HepG2 (cell line): ENCODE measurements around the gene POU2AF3. TPM values are rescaled to one million over a fixed set of nuclear protein-coding genes. Genes with fewer than 3 reads are reported as not detected.

ENCODE experiments used
- ATAC-seq: fragments of 200-7000 bp; cut with Tn5 transposase; 3 replicates; pipeline ENCODE4 v1.9.1; 2020; ENCODE audit warnings: mild to moderate bottlenecking, moderate library complexity
- BruUV-seq: library from RNA; stranded (reverse); fragments of 400-500 nt; replicated peaks from 2 replicates; lab custom pipeline; 2021; lab: Mats Ljungman, UMichigan
- CTCF ChIA-PET: fragments of 300-600 bp; formaldehyde crosslinking; extraction: SDS; loops from one replicate; lab custom pipeline; 2021; ENCODE audit warnings: low total read pairs, inconsistent platforms, low intra/inter-chr PET ratio; lab: Yijun Ruan, JAX
- POLR2A ChIA-PET: fragments of 350-600 bp; sonication (Branson Sonifier 250); formaldehyde crosslinking; loops from one replicate; lab custom pipeline; 2020; ENCODE audit warnings: antibody characterized with exemption, inconsistent platforms; lab: Yijun Ruan, JAX
- DNase-seq: peaks from one replicate; pipeline ENCODE4 v3.0.0-alpha.2; 2015; ENCODE audit warnings: low spot score
- FAIRE-seq: peaks from 3 replicates; lab custom pipeline; 2011; peaks lifted over from hg19 to GRCh38; lab: Jason Lieb, UNC
- H2AFZ ChIP-seq: one replicate; pipeline ENCODE4 v1.6.1; 2011; ENCODE audit warnings: low read length, inconsistent platforms
- H3K27ac ChIP-seq: fragments of 300-600 bp; 3 replicates; pipeline ENCODE4 v1.8.0; 2011; ENCODE audit warnings: mixed run types, mild to moderate bottlenecking, mixed read lengths, low read length, inconsistent platforms; ENCODE audit not compliant: insufficient read depth; ENCODE audit errors: extremely low read length
- H3K27me3 ChIP-seq, 2 experiments: fragments of 200-600 bp in 1 of 2; 2 replicates in 1 of 2; 3 replicates in 1 of 2; pipeline versions ENCODE4 v1.6.0 to v1.8.0; 2011; ENCODE audit warnings: low read length in 2 of 2, mild to moderate bottlenecking in 2 of 2, moderate library complexity in 2 of 2, inconsistent platforms in 1 of 2; ENCODE audit not compliant: insufficient read depth in 2 of 2, control insufficient read depth in 1 of 2
- H3K36me3 ChIP-seq, 2 experiments: fragments of 200-600 bp in 1 of 2; replicated peaks in 1 of 2; 2 replicates in 1 of 2; 3 replicates in 1 of 2; pipeline versions ENCODE4 v1.5.1 to v1.8.0; 2011; ENCODE audit warnings: low read length in 2 of 2, inconsistent platforms in 1 of 2; ENCODE audit not compliant: insufficient read depth in 2 of 2, control insufficient read depth in 1 of 2
- H3K4me1 ChIP-seq: 2 replicates; pipeline ENCODE4 v1.5.1; 2012; ENCODE audit warnings: low read length, inconsistent platforms; ENCODE audit not compliant: insufficient read depth
- H3K4me2 ChIP-seq: 2 replicates; pipeline ENCODE4 v1.6.0; 2011; ENCODE audit warnings: low read depth, low read length, inconsistent platforms
- H3K4me3 ChIP-seq, 3 experiments: fragments of 200-600 bp in 1 of 3; sonication (generic), shearing (Covaris generic) in 1 of 3; replicated peaks in 1 of 3; 2 replicates each; pipeline ENCODE4 v1.5.1; 2011 to 2016; ENCODE audit warnings: low read length in 3 of 3, inconsistent platforms in 2 of 3, low read depth in 2 of 3, mild to moderate bottlenecking in 2 of 3, control low read depth in 1 of 3, mixed read lengths in 1 of 3; ENCODE audit not compliant: insufficient read depth in 1 of 3
- H3K79me2 ChIP-seq: one replicate; pipeline ENCODE4 v1.6.1; 2011; ENCODE audit warnings: low read length, inconsistent platforms; ENCODE audit not compliant: insufficient read depth
- H3K9ac ChIP-seq: 2 replicates; pipeline ENCODE4 v1.6.0; 2011; ENCODE audit warnings: mild to moderate bottlenecking, low read depth, low read length, inconsistent platforms; ENCODE audit not compliant: insufficient read depth
- H3K9me3 ChIP-seq: 2 replicates; pipeline ENCODE4 v1.5.1; 2012; ENCODE audit warnings: mild to moderate bottlenecking, low read length
- H4K20me1 ChIP-seq: 2 replicates; pipeline ENCODE4 v1.6.0; 2011; ENCODE audit warnings: inconsistent platforms, mild to moderate bottlenecking, low read length, moderate library complexity; ENCODE audit not compliant: insufficient read depth
- ATM ChIP-seq: fragments of 450-650 bp; IDR thresholded peaks from 2 replicates; pipeline ENCODE4 v1.7.1; 2017; ENCODE audit warnings: mild to moderate bottlenecking, borderline replicate concordance
- CCDC6 ChIP-seq: sonication (generic); formaldehyde crosslinking; IDR thresholded peaks from 2 replicates; pipeline ENCODE4 v1.8.1; 2022; ENCODE audit warnings: mild to moderate bottlenecking, missing genetic modification reagents, moderate library complexity
- CHCHD3 ChIP-seq: sonication (generic); formaldehyde crosslinking; IDR thresholded peaks from 2 replicates; pipeline ENCODE4 v1.8.0; 2022; ENCODE audit warnings: mild to moderate bottlenecking, missing genetic modification reagents, moderate library complexity
- HHEX ChIP-seq: IDR thresholded peaks from 2 replicates; pipeline ENCODE4 v1.6.1; 2016; ENCODE audit warnings: control low read depth
- KAT8 ChIP-seq: IDR thresholded peaks from 2 replicates; pipeline ENCODE4 v1.6.1; 2016; ENCODE audit warnings: missing genetic modification reagents, missing compliant biosample characterization
- RBAK ChIP-seq: sonication (generic); formaldehyde crosslinking; IDR thresholded peaks from 2 replicates; pipeline ENCODE4 v1.5.1; 2020; ENCODE audit warnings: mild to moderate bottlenecking, missing genetic modification reagents
- RFX3 ChIP-seq: IDR thresholded peaks from 2 replicates; pipeline ENCODE4 v1.6.1; 2016; ENCODE audit warnings: missing biosample characterization, missing genetic modification reagents
- RFXAP ChIP-seq: sonication (generic); formaldehyde crosslinking; IDR thresholded peaks from 2 replicates; pipeline ENCODE4 v1.4.0; 2020; ENCODE audit warnings: missing genetic modification reagents, borderline replicate concordance
- SNRNP70 ChIP-seq: fragments of 200-400 bp; formaldehyde crosslinking; IDR thresholded peaks from 2 replicates; pipeline ENCODE4 v1.6.1; 2017; ENCODE audit warnings: mild to moderate bottlenecking, low read depth, low read length, moderate library complexity
- TAF15 ChIP-seq: fragments of 200-400 bp; formaldehyde crosslinking; IDR thresholded peaks from one replicate; pipeline ENCODE4 v1.6.1; 2018; ENCODE audit warnings: mild to moderate bottlenecking, low read depth, low read length; ENCODE audit not compliant: poor library complexity, severe bottlenecking
- ZBTB1 ChIP-seq: sonication (generic); formaldehyde crosslinking; IDR thresholded peaks from 2 replicates; pipeline ENCODE4 v1.4.0; 2020; ENCODE audit warnings: missing genetic modification reagents, borderline replicate concordance
- ZNF101 ChIP-seq: sonication (generic); formaldehyde crosslinking; IDR thresholded peaks from 2 replicates; pipeline ENCODE4 v1.4.0; 2020; ENCODE audit warnings: mild to moderate bottlenecking, low read depth, missing genetic modification reagents, borderline replicate concordance
- ZNF253 ChIP-seq: sonication (generic); formaldehyde crosslinking; IDR thresholded peaks from 2 replicates; pipeline ENCODE4 v1.8.0; 2022; ENCODE audit warnings: mild to moderate bottlenecking, missing genetic modification reagents, borderline replicate concordance
- ZNF772 ChIP-seq: sonication (generic); formaldehyde crosslinking; IDR thresholded peaks from 2 replicates; pipeline ENCODE4 v1.5.0; 2020; ENCODE audit warnings: mild to moderate bottlenecking, missing genetic modification reagents
- WGBS: methylation state at CpG from one replicate; pipeline ENCODE4 v1.1.6; 2017; ENCODE audit warnings: low lambda C conversion rate; 5-methylcytosine and 5-hydroxymethylcytosine counted together
- in situ Hi-C: cut with HindIII; loops from 2 replicates; pipeline ENCODE4 v1.10.0; 2017; ENCODE audit warnings: low pct_unique_long_range_greater_than_20kb; ENCODE audit not compliant: extremely low pct_ligation_motif_present
- intact Hi-C: fragments of 100-400 bp; cut with micrococcal nuclease; formaldehyde crosslinking; loops from one replicate; pipeline ENCODE4 v1.10.0; 2022; ENCODE audit not compliant: unreplicated experiment
- polyA plus RNA-seq, 8 experiments: library from polyadenylated mRNA; depleted of rRNA in 3 of 8; stranded (reverse) in 7 of 8; unstranded in 1 of 8; fragments of >200 nt; fragmentation: Illumina TruSeq in 4 of 8; extraction: Trizol in 4 of 8; gene quantifications; 2 replicates each; pipeline versions ENCODE4 v1.2.1 to v1.2.3, GENCODE V29; 2011 to 2016; ENCODE audit warnings: low read depth in 4 of 8, missing spikeins in 1 of 8, mixed read lengths in 1 of 8; ENCODE audit not compliant: insufficient read depth in 1 of 8
- total RNA-seq, 5 experiments: library from RNA; depleted of rRNA; stranded (reverse); fragments of >200 nt; fragmentation: Illumina TruSeq; extraction: Trizol; gene quantifications; 2 replicates each; pipeline ENCODE4 v1.2.3, GENCODE V29; 2016; ENCODE audit warnings: low read depth in 1 of 5
- TF ChIP-seq, protein P1 (sequence below): IDR thresholded peaks from 2 replicates; pipeline ENCODE4 v1.4.0; 2020; ENCODE audit warnings: mild to moderate bottlenecking, missing genetic modification reagents
- TF ChIP-seq, protein P2 (sequence below): sonication (generic); formaldehyde crosslinking; IDR thresholded peaks from 2 replicates; pipeline ENCODE4 v1.4.0; 2020; ENCODE audit warnings: missing genetic modification reagents, mild to moderate bottlenecking, borderline replicate concordance
- TF ChIP-seq, protein P3 (sequence below): sonication (generic); formaldehyde crosslinking; IDR thresholded peaks from 2 replicates; pipeline ENCODE4 v1.5.0; 2020; ENCODE audit warnings: missing genetic modification reagents

POU2AF3 gene
- total and polyA plus RNA-seq, 2 of the 13 experiments (the other 11 are each of a cell fraction or from before 2014, with no cell fraction given) = 7.8 to 71.2 TPM

DNA sequence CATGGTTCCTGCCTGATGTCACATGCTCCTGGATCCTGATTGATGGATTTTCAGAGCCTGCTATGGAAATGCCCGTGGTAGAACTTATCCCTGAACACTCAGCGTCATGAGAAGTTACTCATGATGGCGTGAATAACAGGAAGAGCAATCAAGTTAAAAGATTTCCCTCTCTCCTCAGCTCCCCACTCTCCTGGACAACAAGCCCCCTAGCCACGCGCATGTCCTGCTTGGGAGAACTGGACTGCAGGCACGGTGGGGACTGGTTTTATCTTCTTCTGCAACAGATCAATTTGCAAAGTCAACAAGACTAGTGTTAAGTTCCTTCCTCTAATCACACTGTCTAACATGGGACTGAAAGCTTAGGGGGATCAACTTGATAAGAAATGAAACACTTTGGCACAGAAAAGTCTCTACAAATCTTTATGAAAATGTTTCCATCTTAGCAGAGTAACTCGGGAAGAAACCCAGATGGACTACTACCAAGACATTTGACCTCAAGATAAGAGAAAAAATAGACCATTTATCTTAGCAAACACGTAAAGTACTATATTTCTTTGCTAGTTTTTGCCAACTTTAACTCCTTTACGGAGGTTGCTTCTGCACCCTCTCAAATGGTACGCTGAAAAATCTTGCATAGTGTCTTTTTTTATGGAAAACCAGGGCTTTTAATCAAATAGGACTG, 53.2 kb downstream of the POU2AF3 start (continued):
- TF ChIP-seq, protein P1, sequence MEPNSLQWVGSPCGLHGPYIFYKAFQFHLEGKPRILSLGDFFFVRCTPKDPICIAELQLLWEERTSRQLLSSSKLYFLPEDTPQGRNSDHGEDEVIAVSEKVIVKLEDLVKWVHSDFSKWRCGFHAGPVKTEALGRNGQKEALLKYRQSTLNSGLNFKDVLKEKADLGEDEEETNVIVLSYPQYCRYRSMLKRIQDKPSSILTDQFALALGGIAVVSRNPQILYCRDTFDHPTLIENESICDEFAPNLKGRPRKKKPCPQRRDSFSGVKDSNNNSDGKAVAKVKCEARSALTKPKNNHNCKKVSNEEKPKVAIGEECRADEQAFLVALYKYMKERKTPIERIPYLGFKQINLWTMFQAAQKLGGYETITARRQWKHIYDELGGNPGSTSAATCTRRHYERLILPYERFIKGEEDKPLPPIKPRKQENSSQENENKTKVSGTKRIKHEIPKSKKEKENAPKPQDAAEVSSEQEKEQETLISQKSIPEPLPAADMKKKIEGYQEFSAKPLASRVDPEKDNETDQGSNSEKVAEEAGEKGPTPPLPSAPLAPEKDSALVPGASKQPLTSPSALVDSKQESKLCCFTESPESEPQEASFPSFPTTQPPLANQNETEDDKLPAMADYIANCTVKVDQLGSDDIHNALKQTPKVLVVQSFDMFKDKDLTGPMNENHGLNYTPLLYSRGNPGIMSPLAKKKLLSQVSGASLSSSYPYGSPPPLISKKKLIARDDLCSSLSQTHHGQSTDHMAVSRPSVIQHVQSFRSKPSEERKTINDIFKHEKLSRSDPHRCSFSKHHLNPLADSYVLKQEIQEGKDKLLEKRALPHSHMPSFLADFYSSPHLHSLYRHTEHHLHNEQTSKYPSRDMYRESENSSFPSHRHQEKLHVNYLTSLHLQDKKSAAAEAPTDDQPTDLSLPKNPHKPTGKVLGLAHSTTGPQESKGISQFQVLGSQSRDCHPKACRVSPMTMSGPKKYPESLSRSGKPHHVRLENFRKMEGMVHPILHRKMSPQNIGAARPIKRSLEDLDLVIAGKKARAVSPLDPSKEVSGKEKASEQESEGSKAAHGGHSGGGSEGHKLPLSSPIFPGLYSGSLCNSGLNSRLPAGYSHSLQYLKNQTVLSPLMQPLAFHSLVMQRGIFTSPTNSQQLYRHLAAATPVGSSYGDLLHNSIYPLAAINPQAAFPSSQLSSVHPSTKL = peak; percentile 45; the same call in 1 of the 2 replicates
- TF ChIP-seq HHEX (CRISPR knock-in tag) = 0 out of 2 replicates have a peak, but pooled peaks have one; percentile 35
- TF ChIP-seq TAF15 = no peak
- 0 out of 2 replicates have a peak, but pooled peaks have one; percentile 33 for TF ChIP-seq ZNF772

DNA sequence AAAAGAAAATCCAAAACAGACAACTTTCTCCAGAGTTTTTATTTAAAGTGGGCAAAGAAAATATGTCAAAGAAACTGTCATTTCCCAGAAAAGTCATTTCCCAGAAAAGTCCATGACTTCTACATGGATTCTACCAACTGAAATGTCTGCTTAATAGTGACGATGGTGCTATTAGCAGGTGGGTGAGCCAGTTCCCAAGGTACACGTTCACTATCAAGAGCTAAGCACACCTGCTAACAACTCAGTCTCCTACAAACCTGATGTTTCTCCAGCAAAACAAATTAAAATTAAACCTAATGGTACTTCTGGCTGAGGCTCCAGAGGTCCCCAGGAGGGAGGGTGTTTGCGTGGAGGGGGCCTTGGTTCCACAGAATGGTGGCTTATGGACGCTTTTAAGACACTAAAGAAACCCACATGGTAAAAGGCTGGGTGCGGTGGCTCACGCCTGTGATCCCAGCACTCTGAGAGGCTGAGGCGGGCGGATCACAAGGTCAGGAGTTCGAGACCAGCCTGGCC, 53.9 kb downstream of the POU2AF3 start:
- Histone ChIP-seq H3K27me3 (no peaks in the 10 kb centered on the region), H3K36me3 (no peaks in the 10 kb centered on the region), H3K9me3 (no peaks in the 10 kb centered on the region), H3K79me2 (no peaks in the 10 kb centered on the region), H2AFZ (no peak overlapping the region), H3K4me2 (no peak overlapping the region), H3K9ac (no peak overlapping the region), H3K27ac (no peak overlapping the region), H3K4me1 (peaks cover 69% of the 10 kb centered on the region), H4K20me1 (no peaks in the 10 kb centered on the region), H3K4me3 (no peak overlapping the region)
- WGBS = 95% methylated on average over 9 of the region's 9 CpGs
- FAIRE-seq (no peak), DNase-seq (no peak), ATAC-seq (no peak)
- ChIA-PET CTCF (no interaction called here), POLR2A (interaction anchor here (1.1 to 3.0 kb wide), 4 partner anchors 8 to 53 kb away, joined by 3 to 15 read pairs (median 4); partner anchors contain the start of gene POU2AF3)
- in situ Hi-C loops (no loop called here), intact Hi-C loops (no loop called here)
- TF ChIP-seq CCDC6 (CRISPR knock-in tag) = no peak
- no peak for TF ChIP-seq ZNF101 (CRISPR knock-in tag)
- TF ChIP-seq, protein P2, sequence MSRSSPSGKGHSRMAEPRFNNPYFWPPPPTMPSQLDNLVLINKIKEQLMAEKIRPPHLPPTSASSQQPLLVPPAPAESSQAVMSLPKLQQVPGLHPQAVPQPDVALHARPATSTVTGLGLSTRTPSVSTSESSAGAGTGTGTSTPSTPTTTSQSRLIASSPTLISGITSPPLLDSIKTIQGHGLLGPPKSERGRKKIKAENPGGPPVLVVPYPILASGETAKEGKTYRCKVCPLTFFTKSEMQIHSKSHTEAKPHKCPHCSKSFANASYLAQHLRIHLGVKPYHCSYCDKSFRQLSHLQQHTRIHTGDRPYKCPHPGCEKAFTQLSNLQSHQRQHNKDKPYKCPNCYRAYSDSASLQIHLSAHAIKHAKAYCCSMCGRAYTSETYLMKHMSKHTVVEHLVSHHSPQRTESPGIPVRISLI (CRISPR knock-in tag) = no peak
- TF ChIP-seq RBAK (CRISPR knock-in tag) = no peak
- no peak for TF ChIP-seq RFXAP
- no peak for TF ChIP-seq ZNF253 (CRISPR knock-in tag)
- no peak for TF ChIP-seq CHCHD3 (CRISPR knock-in tag)
- no peak for TF ChIP-seq ZBTB1 (CRISPR knock-in tag)
- no peak for TF ChIP-seq SNRNP70
- TF ChIP-seq RFX3 (CRISPR knock-in tag) = no peak
- TF ChIP-seq, protein P3, sequence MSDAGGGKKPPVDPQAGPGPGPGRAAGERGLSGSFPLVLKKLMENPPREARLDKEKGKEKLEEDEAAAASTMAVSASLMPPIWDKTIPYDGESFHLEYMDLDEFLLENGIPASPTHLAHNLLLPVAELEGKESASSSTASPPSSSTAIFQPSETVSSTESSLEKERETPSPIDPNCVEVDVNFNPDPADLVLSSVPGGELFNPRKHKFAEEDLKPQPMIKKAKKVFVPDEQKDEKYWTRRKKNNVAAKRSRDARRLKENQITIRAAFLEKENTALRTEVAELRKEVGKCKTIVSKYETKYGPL (CRISPR knock-in tag) = no peak
- TF ChIP-seq ATM = no peak
- TF ChIP-seq KAT8 (CRISPR knock-in tag) = no peak
- BruUV-seq = no TSS peak
